Measurements from ENCODE around the gene FAM83F.
A peak's percentile ranks its signal among the peaks of the same experiment; 100 is the strongest.

The FAM83F gene

GRCh38 chr22:40076702-40077645 lies 82.2 kb downstream of the FAM83F start:
- peaks cover 14 to 24% of the 10 kb centered on the region in 2 experiments for H3K4me1 ChIP-seq (ENCODE audit: control insufficient read depth in 1 of 2, insufficient read depth in 1 of 2, low read depth in 1 of 2, low read length in 1 of 2)
- H3K9me3 ChIP-seq: no peaks in the 10 kb centered on the region
- H3K4me3 ChIP-seq (ENCODE audit: low read depth in 1 of 2, low read length in 1 of 2): peak overlapping the region in 1 of 2 experiments; percentile 21
- TF ChIP-seq CTCF (IDR thresholded peaks at IDR 0.05): no peak
- peak overlapping the region; percentile 78 for H3K27ac ChIP-seq
- H3K36me3 ChIP-seq: no peaks in the 10 kb centered on the region
- no peaks in the 10 kb centered on the region for H3K27me3 ChIP-seq

- no peak overlapping the region for H3K4me3 ChIP-seq (ENCODE audit: low read depth in 1 of 2, low read length in 1 of 2)
- no peaks in the 10 kb centered on the region for H3K9me3 ChIP-seq
- H3K36me3 ChIP-seq: no peaks in the 10 kb centered on the region
- peak overlapping the region; percentile 78 for H3K27ac ChIP-seq
- H3K27me3 ChIP-seq: no peaks in the 10 kb centered on the region
- TF ChIP-seq CTCF (IDR thresholded peaks at IDR 0.05): no peak
- peaks cover 14 to 24% of the 10 kb centered on the region in 2 experiments for H3K4me1 ChIP-seq (ENCODE audit: control insufficient read depth in 1 of 2, insufficient read depth in 1 of 2, low read depth in 1 of 2, low read length in 1 of 2)
Observed at GRCh38 chr22:40077646-40078016, 82.9 kb downstream of the FAM83F start.

GRCh38 chr22:40081662-40082061 lies 86.9 kb downstream of the FAM83F start:
- H3K27me3 ChIP-seq: no peaks in the 10 kb centered on the region
- no peak for TF ChIP-seq CTCF (IDR thresholded peaks at IDR 0.05)
- H3K27ac ChIP-seq: no peak overlapping the region
- no peaks in the 10 kb centered on the region for H3K9me3 ChIP-seq
- no peak overlapping the region for H3K4me3 ChIP-seq (ENCODE audit: low read depth in 1 of 2, low read length in 1 of 2)
- H3K36me3 ChIP-seq: no peaks in the 10 kb centered on the region
- H3K4me1 ChIP-seq (ENCODE audit: control insufficient read depth in 1 of 2, insufficient read depth in 1 of 2, low read depth in 1 of 2, low read length in 1 of 2): peaks cover 10 to 15% of the 10 kb centered on the region in 2 experiments

- H3K4me1 ChIP-seq (ENCODE audit: control insufficient read depth in 1 of 2, insufficient read depth in 1 of 2, low read depth in 1 of 2, low read length in 1 of 2): peaks cover 5 to 10% of the 10 kb centered on the region in 2 experiments
- H3K36me3 ChIP-seq: no peaks in the 10 kb centered on the region
- no peaks in the 10 kb centered on the region for H3K9me3 ChIP-seq
- H3K27ac ChIP-seq: no peak overlapping the region
- no peak for TF ChIP-seq CTCF (IDR thresholded peaks at IDR 0.05)
- H3K4me3 ChIP-seq (ENCODE audit: low read depth in 1 of 2, low read length in 1 of 2): no peak overlapping the region
- no peaks in the 10 kb centered on the region for H3K27me3 ChIP-seq
Observed at GRCh38 chr22:40082184-40082583, 87.4 kb downstream of the FAM83F start.

- Histone ChIP-seq H3K4me1 (ENCODE audit: control insufficient read depth in 1 of 2, insufficient read depth in 1 of 2, low read depth in 1 of 2, low read length in 1 of 2) (no peaks in the 10 kb centered on the region), H3K9me3 (no peaks in the 10 kb centered on the region), H3K4me3 (ENCODE audit: low read depth in 1 of 2, low read length in 1 of 2) (no peak overlapping the region), H3K36me3 (no peaks in the 10 kb centered on the region), H3K27ac (no peak overlapping the region), H3K27me3 (no peaks in the 10 kb centered on the region)
- no peak for TF ChIP-seq CTCF (IDR thresholded peaks at IDR 0.05)
Observed at GRCh38 chr22:40083794-40084193, 89.0 kb downstream of the FAM83F start.
